Choroid plexus epithelial cell (primary cell): ENCODE data around the gene UHRF2.
"Not testable (repeated sequence)": the region's sequence is repeated elsewhere in the genome, so short reads cannot be mapped to it uniquely, and the experiment has no call there.

Source experiments
- DNase-seq: peaks from one replicate; pipeline ENCODE4 v3.0.0-alpha.2; 2010; ENCODE audit warnings: low read depth
- H3K4me3 ChIP-seq: 2 replicates; pipeline ENCODE4 v1.5.1; 2011; ENCODE audit warnings: low read depth, mild to moderate bottlenecking, control low read depth, low read length, moderate library complexity
- TF ChIP-seq, protein P1 (sequence below): conservative IDR thresholded peaks from 2 replicates; pipeline ENCODE4 v1.5.1; 2011; ENCODE audit warnings: low read depth, mild to moderate bottlenecking, control low read depth, inconsistent platforms, low read length, moderate library complexity

Gene UHRF2

DNA sequence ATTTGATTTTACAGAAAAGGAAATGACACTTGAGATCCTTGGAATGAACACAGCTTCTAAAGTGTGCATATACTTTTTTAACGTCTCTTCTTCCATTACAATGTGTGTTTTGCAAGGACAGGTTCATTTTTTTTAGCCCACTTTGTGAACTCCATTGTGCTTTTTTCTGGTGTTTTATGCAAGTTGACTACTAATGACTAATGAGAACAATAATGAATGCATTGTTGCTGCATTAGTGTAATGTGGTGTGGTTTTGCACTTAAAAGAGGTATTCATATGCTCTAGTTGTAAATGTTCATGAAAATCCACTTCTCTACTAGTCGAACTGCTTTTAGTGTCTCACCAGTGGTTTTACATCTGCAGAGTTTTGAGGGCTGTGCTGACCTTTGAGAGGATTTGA, 93.6 kb downstream of the UHRF2 start:
- TF ChIP-seq, protein P1, sequence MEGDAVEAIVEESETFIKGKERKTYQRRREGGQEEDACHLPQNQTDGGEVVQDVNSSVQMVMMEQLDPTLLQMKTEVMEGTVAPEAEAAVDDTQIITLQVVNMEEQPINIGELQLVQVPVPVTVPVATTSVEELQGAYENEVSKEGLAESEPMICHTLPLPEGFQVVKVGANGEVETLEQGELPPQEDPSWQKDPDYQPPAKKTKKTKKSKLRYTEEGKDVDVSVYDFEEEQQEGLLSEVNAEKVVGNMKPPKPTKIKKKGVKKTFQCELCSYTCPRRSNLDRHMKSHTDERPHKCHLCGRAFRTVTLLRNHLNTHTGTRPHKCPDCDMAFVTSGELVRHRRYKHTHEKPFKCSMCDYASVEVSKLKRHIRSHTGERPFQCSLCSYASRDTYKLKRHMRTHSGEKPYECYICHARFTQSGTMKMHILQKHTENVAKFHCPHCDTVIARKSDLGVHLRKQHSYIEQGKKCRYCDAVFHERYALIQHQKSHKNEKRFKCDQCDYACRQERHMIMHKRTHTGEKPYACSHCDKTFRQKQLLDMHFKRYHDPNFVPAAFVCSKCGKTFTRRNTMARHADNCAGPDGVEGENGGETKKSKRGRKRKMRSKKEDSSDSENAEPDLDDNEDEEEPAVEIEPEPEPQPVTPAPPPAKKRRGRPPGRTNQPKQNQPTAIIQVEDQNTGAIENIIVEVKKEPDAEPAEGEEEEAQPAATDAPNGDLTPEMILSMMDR, result no peak
- H3K4me3 ChIP-seq, result no peak overlapping the region
- DNase-seq, result no peak

DNA sequence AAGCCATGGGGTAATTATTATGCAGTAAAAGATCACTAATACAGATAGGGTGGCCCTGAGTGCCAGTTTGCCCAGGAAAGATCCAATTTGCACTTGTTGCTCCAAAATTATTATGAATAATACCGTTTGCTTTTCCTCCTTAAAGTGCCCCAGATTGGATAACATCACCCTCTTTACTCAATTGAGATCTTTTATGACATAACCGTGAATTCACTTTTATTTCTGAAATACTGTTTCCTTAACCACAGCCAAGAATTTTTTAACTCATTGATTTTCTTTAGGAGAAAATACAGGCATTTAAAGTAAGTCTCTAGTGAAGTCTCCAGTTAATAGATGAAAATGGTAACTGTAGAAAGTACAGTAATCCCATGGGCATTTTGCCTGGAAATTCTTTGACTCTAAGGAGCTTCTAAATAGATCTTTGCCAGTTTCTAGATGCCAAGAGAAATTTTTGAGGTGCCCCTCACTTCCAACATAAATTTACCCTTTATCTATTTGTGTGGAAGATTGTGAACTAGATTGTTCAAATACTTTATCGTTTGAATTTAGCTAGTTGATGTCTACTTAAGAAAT, 99.2 kb downstream of the UHRF2 start:
- TF ChIP-seq, protein P1, result no peak
- no peak overlapping the region for H3K4me3 ChIP-seq
- DNase-seq, result no peak

DNA sequence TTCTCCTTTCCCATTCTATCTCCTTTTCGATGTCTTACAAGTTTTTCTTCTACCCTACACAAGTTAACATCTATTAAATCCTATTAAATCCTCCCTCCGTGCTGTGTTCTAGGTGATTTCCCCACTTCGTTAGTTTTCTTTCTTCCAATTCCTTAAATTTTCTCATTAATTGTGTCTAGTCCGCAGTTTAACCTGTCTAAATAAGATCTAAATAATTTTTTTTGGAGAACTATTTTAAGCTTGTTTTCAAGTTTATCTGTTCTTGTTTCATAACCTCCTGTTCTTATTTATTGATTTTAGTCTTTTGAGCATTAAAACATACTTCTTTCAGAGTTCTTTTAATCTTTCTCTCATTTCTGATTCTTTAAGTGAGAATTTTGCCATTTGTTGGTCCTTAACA, 109.3 kb downstream of the UHRF2 start:
- DNase-seq, result no peak
- no peak overlapping the region for H3K4me3 ChIP-seq
- TF ChIP-seq, protein P1, result no peak

DNA sequence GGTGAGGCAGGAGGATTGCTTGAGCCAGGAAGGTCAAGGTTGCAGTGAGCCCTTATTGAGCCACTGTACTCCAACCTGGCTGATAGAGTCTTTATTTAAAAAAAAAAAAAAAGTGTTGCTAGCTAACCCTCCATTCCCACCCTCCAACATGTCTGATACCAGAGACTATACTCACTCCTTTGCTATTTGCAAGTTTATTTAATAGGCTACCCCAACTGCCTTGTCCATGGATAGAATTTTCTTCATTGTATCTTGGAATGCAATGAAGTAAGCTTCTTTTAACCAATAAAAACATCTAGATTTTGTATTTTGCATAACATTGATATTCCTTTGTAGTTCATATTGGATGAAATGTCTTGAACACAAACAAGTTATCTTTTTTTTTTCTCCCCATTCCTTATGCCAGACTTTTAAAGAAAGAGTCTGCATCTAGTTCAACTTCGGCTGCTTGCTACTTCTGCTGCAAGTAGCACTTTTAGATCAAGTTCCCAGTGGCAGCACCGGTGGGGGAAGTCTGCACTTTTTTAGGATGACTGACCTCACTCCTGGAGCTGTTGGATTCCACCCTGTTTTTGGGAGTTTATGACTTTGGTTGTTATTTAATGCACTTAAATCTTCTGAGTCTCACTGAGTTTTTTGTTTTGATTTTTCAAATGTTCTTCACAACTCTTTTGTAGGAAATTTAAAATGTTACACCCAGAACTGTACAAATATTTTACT, 112.5 kb downstream of the UHRF2 start:
- H3K4me3 ChIP-seq, result no peak overlapping the region
- TF ChIP-seq, protein P1, result no peak
- peak; percentile 37 for DNase-seq

DNA sequence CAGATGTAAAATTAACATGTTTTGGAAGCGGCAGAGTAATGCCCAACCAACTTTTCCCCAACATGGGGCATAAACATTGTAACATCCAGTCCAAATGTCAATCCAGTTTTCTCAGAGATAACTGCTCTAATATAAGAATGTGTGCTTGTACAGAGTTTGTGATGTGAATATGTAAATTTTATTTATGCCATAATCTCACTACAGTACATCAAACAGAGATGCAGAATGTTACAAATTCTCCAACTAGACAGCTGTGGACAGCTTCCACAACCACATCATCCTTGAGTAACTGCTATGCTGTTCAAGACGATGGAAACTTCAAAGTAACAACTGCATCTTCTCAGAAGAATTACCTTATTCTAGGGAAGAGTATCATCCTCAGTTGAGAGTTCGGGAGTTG, 122.6 kb downstream of the UHRF2 start:
- TF ChIP-seq, protein P1, result no peak
- no peak for DNase-seq
- no peak overlapping the region for H3K4me3 ChIP-seq

DNA sequence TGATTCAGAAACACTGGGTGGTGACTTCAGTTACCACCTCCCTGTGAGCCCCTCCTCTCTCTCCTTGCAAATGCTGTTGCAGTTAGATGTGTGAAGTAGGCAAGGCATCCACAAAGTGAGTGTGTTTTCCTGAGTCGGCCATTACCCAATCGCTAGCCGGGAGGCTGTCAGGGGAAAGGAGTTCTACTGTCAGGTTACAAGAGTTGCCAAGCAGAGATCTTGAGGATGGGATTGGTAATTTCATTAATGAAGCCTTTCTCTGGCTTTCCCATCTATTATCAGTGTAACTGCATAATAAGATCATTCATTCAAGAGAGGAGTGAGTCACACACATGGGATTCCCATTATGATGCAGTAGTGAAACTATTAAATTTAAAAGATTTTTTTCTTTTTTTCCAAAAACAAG, 125.7 kb downstream of the UHRF2 start:
- TF ChIP-seq, protein P1, result no peak
- peak; percentile 59 for DNase-seq

DNA sequence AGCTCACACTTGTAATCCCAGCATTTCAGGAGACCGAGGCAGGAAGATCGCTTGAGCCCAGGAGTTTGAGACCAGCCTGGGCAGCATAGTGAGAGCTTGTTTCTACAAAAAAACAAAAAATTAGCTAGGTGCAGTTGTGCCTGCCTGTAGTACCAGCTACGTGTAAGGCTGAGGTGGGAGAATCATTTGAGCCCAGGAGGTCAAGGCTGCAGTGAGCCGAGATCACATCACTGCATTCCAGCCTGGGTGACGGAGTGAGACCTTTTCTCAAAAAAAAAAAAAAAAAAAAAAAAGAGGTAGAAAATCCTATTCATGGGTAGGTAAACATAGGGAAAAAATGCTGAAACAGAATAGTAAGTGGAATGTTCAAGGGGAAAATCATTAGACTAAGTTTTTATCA, 129.6 kb downstream of the UHRF2 start:
- not testable (repeated sequence) for H3K4me3 ChIP-seq, DNase-seq

More for the DNA sequence above, 125.7 kb downstream of the UHRF2 start:
- no peak overlapping the region for H3K4me3 ChIP-seq
